ENCODE measurements around the gene RANGRF. TPM values are rescaled to one million over a fixed set of nuclear protein-coding genes. Genes with fewer than 3 reads are reported as not detected.

The RANGRF gene
- total and polyA plus RNA-seq, 10 donors, result 18.9 to 55.9 (median 23.1) TPM

- H3K4me1 ChIP-seq, result peaks cover 5 to 24% (median 8%) of the 10 kb centered on the region in 6 donors
- H3K27ac ChIP-seq, result no peak overlapping the region
- intact Hi-C loops (cut with DNase I; ENCODE audit: low total_unique reads), result no loop called here
- no peak overlapping the region for H3K4me3 ChIP-seq
- H3K36me3 ChIP-seq, result no peaks in the 10 kb centered on the region
- WGBS, 5 donors, result 74 to 86% (median 76%) methylated on average over 4 of the region's 4 CpGs
- H3K9me3 ChIP-seq, result no peaks in the 10 kb centered on the region
- DNase-seq, result no peak
- TF ChIP-seq POLR2AphosphoS5 (IDR thresholded peaks at IDR 0.05) (no peak), CTCF (IDR thresholded peaks at IDR 0.05 in 8 of 11, conservative IDR thresholded peaks at IDR 0.05 in 3 of 11) (no peak), POLR2A (IDR thresholded peaks at IDR 0.05) (no peak)
- H3K27me3 ChIP-seq (replicated peaks in 1 of 7), result no peaks in the 10 kb centered on the region
Observed at GRCh38 chr17:8283356-8283755, 5.1 kb upstream of the RANGRF start.

- Histone ChIP-seq H3K27ac (no peak overlapping the region), H3K27me3 (replicated peaks in 1 of 7) (no peaks in the 10 kb centered on the region), H3K36me3 (no peaks in the 10 kb centered on the region), H3K4me3 (no peak overlapping the region), H3K9me3 (no peaks in the 10 kb centered on the region), H3K4me1 (peaks cover 6 to 28% (median 11%) of the 10 kb centered on the region in 6 donors)
- no peak for DNase-seq
- intact Hi-C loops (cut with DNase I; ENCODE audit: low total_unique reads), result no loop called here
- WGBS, 5 donors, result 84 to 92% (median 89%) methylated on average over 4 of the region's 4 CpGs
- TF ChIP-seq POLR2A (IDR thresholded peaks at IDR 0.05), result no peak
- no peak for TF ChIP-seq POLR2AphosphoS5 (IDR thresholded peaks at IDR 0.05)
- TF ChIP-seq CTCF (IDR thresholded peaks at IDR 0.05 in 8 of 11, conservative IDR thresholded peaks at IDR 0.05 in 3 of 11), result no peak
Observed at GRCh38 chr17:8284126-8284525, 4.3 kb upstream of the RANGRF start.

GRCh38 chr17:8285270-8286181 is 2.9 kb upstream of the RANGRF start:
- Histone ChIP-seq H3K4me1 (peaks cover 13 to 42% (median 22%) of the 10 kb centered on the region in 6 donors), H3K36me3 (peaks cover 0 to 3% (median 0%) of the 10 kb centered on the region in 6 donors), H3K27ac (no peak overlapping the region), H3K27me3 (replicated peaks in 1 of 7) (no peaks in the 10 kb centered on the region), H3K9me3 (no peaks in the 10 kb centered on the region), H3K4me3 (no peak overlapping the region)
- TF ChIP-seq CTCF (IDR thresholded peaks at IDR 0.05 in 8 of 11, conservative IDR thresholded peaks at IDR 0.05 in 3 of 11), result no peak
- no peak for TF ChIP-seq POLR2A (IDR thresholded peaks at IDR 0.05)
- TF ChIP-seq POLR2AphosphoS5 (IDR thresholded peaks at IDR 0.05), result no peak
- WGBS, 5 donors, result 67 to 76% (median 74%) methylated on average over 9 to 10 of the region's 10 CpGs
- no peak for DNase-seq
- intact Hi-C loops (cut with DNase I; ENCODE audit: low total_unique reads), result no loop called here

GRCh38 chr17:8287651-8288335 is 677 bp upstream of the RANGRF start:
- peak overlapping the region; percentile 93 to 98 (median 94) for H3K27ac ChIP-seq
- peak; percentile 79 for DNase-seq
- H3K4me1 ChIP-seq, result peaks cover 14 to 62% (median 30%) of the 10 kb centered on the region in 6 donors
- H3K36me3 ChIP-seq, result peaks cover 0 to 5% (median 0%) of the 10 kb centered on the region in 6 donors
- WGBS, 5 donors, result 41 to 49% (median 45%) methylated on average over 18 to 19 of the region's 19 CpGs
- intact Hi-C loops (cut with DNase I; ENCODE audit: low total_unique reads), result no loop called here
- no peaks in the 10 kb centered on the region for H3K9me3 ChIP-seq
- H3K4me3 ChIP-seq, result peak overlapping the region; percentile 66 to 92 (median 75)
- TF ChIP-seq POLR2AphosphoS5 (IDR thresholded peaks at IDR 0.05) (no peak), CTCF (IDR thresholded peaks at IDR 0.05 in 8 of 11, conservative IDR thresholded peaks at IDR 0.05 in 3 of 11) (no peak), POLR2A (IDR thresholded peaks at IDR 0.05) (no peak)
- H3K27me3 ChIP-seq (replicated peaks in 1 of 7), result no peaks in the 10 kb centered on the region

All from spleen (tissue), 11 donors.